ENCODE data around the gene RSPH3. TPM values are rescaled to one million over a fixed set of nuclear protein-coding genes. Genes with fewer than 3 reads are reported as not detected.
A peak's percentile ranks its signal among the peaks of the same experiment; 100 is the strongest.
"Not testable (repeated sequence)": the region's sequence is repeated elsewhere in the genome, so short reads cannot be mapped to it uniquely, and the experiment has no call there.

The RSPH3 gene
- total and polyA plus RNA-seq, 4 donors = 8.5 to 13.0 (median 9.4) TPM

DNA sequence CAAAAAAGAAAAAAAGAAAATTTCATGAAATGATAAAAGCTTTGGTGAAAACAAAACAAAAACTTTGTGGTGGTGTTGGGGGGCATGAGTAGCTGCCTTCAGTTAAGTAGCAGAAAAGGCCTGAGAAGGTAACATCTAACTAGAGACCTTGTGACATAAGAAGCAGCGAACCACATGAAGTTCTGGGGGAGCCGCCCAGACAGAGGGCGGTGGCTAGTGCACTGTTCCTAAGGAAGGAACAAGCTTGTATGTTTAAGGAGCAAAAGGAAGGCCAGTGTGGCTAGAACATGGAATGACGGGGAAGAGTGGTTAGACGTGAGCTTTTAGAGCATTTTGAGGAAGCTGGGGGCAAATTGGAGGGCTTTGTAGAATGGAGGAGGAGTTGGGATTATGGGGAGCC lies 7.5 kb upstream of the RSPH3 start:
- Histone ChIP-seq H3K9me3 (ENCODE audit: control insufficient read depth, insufficient read depth, low read length) (no peaks in the 10 kb centered on the region), H3K4me3 (ENCODE audit: low read depth, low read length) (no peak overlapping the region), H3K36me3 (ENCODE audit: control insufficient read depth, insufficient read depth, low read length) (no peaks in the 10 kb centered on the region), H3K27me3 (ENCODE audit: control insufficient read depth, insufficient read depth, low read length) (no peaks in the 10 kb centered on the region), H3K27ac (ENCODE audit: low read depth, low read length) (no peak overlapping the region), H3K4me1 (ENCODE audit: control insufficient read depth, insufficient read depth, low read length) (no peaks in the 10 kb centered on the region)
- DNase-seq (ENCODE audit: low read depth in 4 of 6, low spot score in 6 of 6) = no peak
- 85% methylated on average over 5 of the region's 5 CpGs for WGBS (ENCODE audit: insufficient coverage)

GRCh38 chr6:159005436-159005835 lies 5.4 kb upstream of the RSPH3 start:
- Histone ChIP-seq H3K4me1 (ENCODE audit: control insufficient read depth, insufficient read depth, low read length) (no peaks in the 10 kb centered on the region), H3K9me3 (ENCODE audit: control insufficient read depth, insufficient read depth, low read length) (no peaks in the 10 kb centered on the region), H3K27me3 (ENCODE audit: control insufficient read depth, insufficient read depth, low read length) (no peaks in the 10 kb centered on the region), H3K4me3 (ENCODE audit: low read depth, low read length) (no peak overlapping the region), H3K36me3 (ENCODE audit: control insufficient read depth, insufficient read depth, low read length) (no peaks in the 10 kb centered on the region), H3K27ac (ENCODE audit: low read depth, low read length) (no peak overlapping the region)
- no peak for DNase-seq (ENCODE audit: low read depth in 4 of 6, low spot score in 6 of 6)
- WGBS (ENCODE audit: insufficient coverage) = 93% methylated on average over 4 of the region's 5 CpGs

- WGBS (ENCODE audit: insufficient coverage) = 64% methylated on average over 3 of the region's 3 CpGs
- Histone ChIP-seq H3K36me3 (ENCODE audit: control insufficient read depth, insufficient read depth, low read length) (no peaks in the 10 kb centered on the region), H3K27ac (ENCODE audit: low read depth, low read length) (no peak overlapping the region), H3K4me3 (ENCODE audit: low read depth, low read length) (no peak overlapping the region), H3K9me3 (ENCODE audit: control insufficient read depth, insufficient read depth, low read length) (no peaks in the 10 kb centered on the region), H3K4me1 (ENCODE audit: control insufficient read depth, insufficient read depth, low read length) (peaks cover 5% of the 10 kb centered on the region), H3K27me3 (ENCODE audit: control insufficient read depth, insufficient read depth, low read length) (no peaks in the 10 kb centered on the region)
- DNase-seq (ENCODE audit: low read depth in 4 of 6, low spot score in 6 of 6) = no peak
Observed at GRCh38 chr6:159004592-159004991, 4.6 kb upstream of the RSPH3 start.

GRCh38 chr6:159002432-159003155 lies 2.6 kb upstream of the RSPH3 start:
- DNase-seq (ENCODE audit: low read depth in 4 of 6, low spot score in 6 of 6) = no peak
- no peaks in the 10 kb centered on the region for H3K9me3 ChIP-seq (ENCODE audit: control insufficient read depth, insufficient read depth, low read length)
- no peaks in the 10 kb centered on the region for H3K36me3 ChIP-seq (ENCODE audit: control insufficient read depth, insufficient read depth, low read length)
- H3K27ac ChIP-seq (ENCODE audit: low read depth, low read length) = no peak overlapping the region
- H3K4me3 ChIP-seq (ENCODE audit: low read depth, low read length) = no peak overlapping the region
- H3K4me1 ChIP-seq (ENCODE audit: control insufficient read depth, insufficient read depth, low read length) = peaks cover 5% of the 10 kb centered on the region
- H3K27me3 ChIP-seq (ENCODE audit: control insufficient read depth, insufficient read depth, low read length) = no peaks in the 10 kb centered on the region
- WGBS (ENCODE audit: insufficient coverage) = 92% methylated on average over 10 of the region's 12 CpGs

DNA sequence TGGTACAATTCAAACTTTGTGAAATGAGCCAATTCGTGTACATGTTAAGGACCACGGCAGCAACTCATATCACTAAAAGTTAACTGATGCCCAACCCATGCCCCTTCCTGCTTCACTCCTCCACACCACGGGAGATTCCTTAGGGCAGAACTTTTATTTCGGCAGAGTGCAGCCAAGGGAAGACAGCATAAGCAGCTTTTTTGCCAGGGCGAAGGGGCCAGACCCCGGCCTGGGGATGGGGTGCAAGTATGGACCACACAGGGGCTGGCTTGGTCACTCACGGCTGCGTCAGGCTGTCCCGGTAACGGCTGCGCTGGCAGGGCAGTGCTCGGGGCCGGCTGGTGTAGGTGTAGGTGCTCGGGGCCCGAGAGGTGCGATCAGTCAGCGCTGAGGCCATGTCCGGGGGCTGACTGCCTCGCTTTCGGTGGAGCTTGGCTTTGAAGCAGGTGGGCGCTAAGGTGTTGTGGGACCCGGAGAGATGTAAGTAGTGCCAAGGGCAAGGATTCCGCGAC lies 792 bp downstream of the RSPH3 start:
- H3K9me3 ChIP-seq (ENCODE audit: control insufficient read depth, insufficient read depth, low read length) = no peaks in the 10 kb centered on the region
- WGBS (ENCODE audit: insufficient coverage) = under 1% methylated on average over 24 of the region's 24 CpGs
- DNase-seq (ENCODE audit: low read depth in 4 of 6, low spot score in 6 of 6) = no peak
- peaks cover 5% of the 10 kb centered on the region for H3K4me1 ChIP-seq (ENCODE audit: control insufficient read depth, insufficient read depth, low read length)
- peak overlapping the region; percentile 92 for H3K4me3 ChIP-seq (ENCODE audit: low read depth, low read length)
- no peaks in the 10 kb centered on the region for H3K36me3 ChIP-seq (ENCODE audit: control insufficient read depth, insufficient read depth, low read length)
- peak overlapping the region; percentile 90 for H3K27ac ChIP-seq (ENCODE audit: low read depth, low read length)
- H3K27me3 ChIP-seq (ENCODE audit: control insufficient read depth, insufficient read depth, low read length) = no peaks in the 10 kb centered on the region

DNA sequence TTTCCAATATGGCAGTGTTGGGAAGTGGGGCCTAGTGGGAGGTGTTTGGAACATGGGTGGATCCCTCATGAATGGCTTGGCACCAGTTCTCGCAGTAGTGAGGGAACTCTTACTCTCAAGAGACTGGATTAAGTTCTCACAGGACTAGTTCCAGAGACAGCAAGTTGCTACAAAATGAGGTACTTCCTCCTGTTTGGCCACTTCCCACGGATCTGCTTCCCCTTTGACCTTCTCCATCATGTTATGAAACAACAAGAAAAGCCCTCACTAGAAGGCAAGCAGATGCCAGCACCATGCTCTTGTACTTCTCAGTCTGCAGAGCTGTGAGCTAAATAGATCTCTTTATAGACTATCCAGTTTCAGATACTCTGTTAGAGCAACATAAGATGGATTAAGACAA lies 3.1 kb downstream of the RSPH3 start:
- no peak for DNase-seq (ENCODE audit: low read depth in 4 of 6, low spot score in 6 of 6)
- H3K36me3 ChIP-seq (ENCODE audit: control insufficient read depth, insufficient read depth, low read length) = no peaks in the 10 kb centered on the region
- no peak overlapping the region for H3K27ac ChIP-seq (ENCODE audit: low read depth, low read length)
- WGBS (ENCODE audit: insufficient coverage) = 81% methylated on average over 2 of the region's 2 CpGs
- H3K4me1 ChIP-seq (ENCODE audit: control insufficient read depth, insufficient read depth, low read length) = peaks cover 5% of the 10 kb centered on the region
- no peaks in the 10 kb centered on the region for H3K27me3 ChIP-seq (ENCODE audit: control insufficient read depth, insufficient read depth, low read length)
- no peak overlapping the region for H3K4me3 ChIP-seq (ENCODE audit: low read depth, low read length)
- H3K9me3 ChIP-seq (ENCODE audit: control insufficient read depth, insufficient read depth, low read length) = no peaks in the 10 kb centered on the region

- Histone ChIP-seq H3K9me3 (ENCODE audit: control insufficient read depth, insufficient read depth, low read length) (peaks cover 3% of the 10 kb centered on the region), H3K27ac (ENCODE audit: low read depth, low read length) (no peak overlapping the region), H3K27me3 (ENCODE audit: control insufficient read depth, insufficient read depth, low read length) (no peaks in the 10 kb centered on the region), H3K4me3 (ENCODE audit: low read depth, low read length) (no peak overlapping the region), H3K36me3 (ENCODE audit: control insufficient read depth, insufficient read depth, low read length) (no peaks in the 10 kb centered on the region), H3K4me1 (ENCODE audit: control insufficient read depth, insufficient read depth, low read length) (no peaks in the 10 kb centered on the region)
- no CpG with 5 or more reads among the region's 3 CpGs for WGBS (ENCODE audit: insufficient coverage)
- no peak for DNase-seq (ENCODE audit: low read depth in 4 of 6, low spot score in 6 of 6)
Observed at GRCh38 chr6:158993639-158994038, 6.4 kb downstream of the RSPH3 start.

- Histone ChIP-seq H3K9me3 (ENCODE audit: control insufficient read depth, insufficient read depth, low read length) (peaks cover 3% of the 10 kb centered on the region), H3K4me1 (ENCODE audit: control insufficient read depth, insufficient read depth, low read length) (no peaks in the 10 kb centered on the region), H3K27ac (ENCODE audit: low read depth, low read length) (no peak overlapping the region), H3K4me3 (ENCODE audit: low read depth, low read length) (no peak overlapping the region), H3K36me3 (ENCODE audit: control insufficient read depth, insufficient read depth, low read length) (no peaks in the 10 kb centered on the region), H3K27me3 (ENCODE audit: control insufficient read depth, insufficient read depth, low read length) (no peaks in the 10 kb centered on the region)
- 100% methylated on average over 2 of the region's 2 CpGs for WGBS (ENCODE audit: insufficient coverage)
- DNase-seq (ENCODE audit: low read depth in 4 of 6, low spot score in 6 of 6) = no peak
Observed at GRCh38 chr6:158991017-158991723, 8.8 kb downstream of the RSPH3 start.

GRCh38 chr6:158989711-158990110 lies 10.3 kb downstream of the RSPH3 start:
- WGBS (ENCODE audit: insufficient coverage) = 100% methylated on average over 2 of the region's 2 CpGs
- not testable (repeated sequence) for DNase-seq (ENCODE audit: low read depth in 4 of 6, low spot score in 6 of 6); H3K9me3 ChIP-seq (ENCODE audit: control insufficient read depth, insufficient read depth, low read length); H3K27ac ChIP-seq (ENCODE audit: low read depth, low read length); H3K4me1 ChIP-seq (ENCODE audit: control insufficient read depth, insufficient read depth, low read length); H3K27me3 ChIP-seq (ENCODE audit: control insufficient read depth, insufficient read depth, low read length); H3K4me3 ChIP-seq (ENCODE audit: low read depth, low read length); H3K36me3 ChIP-seq (ENCODE audit: control insufficient read depth, insufficient read depth, low read length)

- no peak overlapping the region for H3K4me3 ChIP-seq (ENCODE audit: low read depth, low read length)
- H3K27me3 ChIP-seq (ENCODE audit: control insufficient read depth, insufficient read depth, low read length) = no peaks in the 10 kb centered on the region
- WGBS (ENCODE audit: insufficient coverage) = no CpG with 5 or more reads among the region's 1 CpG
- no peaks in the 10 kb centered on the region for H3K4me1 ChIP-seq (ENCODE audit: control insufficient read depth, insufficient read depth, low read length)
- no peaks in the 10 kb centered on the region for H3K36me3 ChIP-seq (ENCODE audit: control insufficient read depth, insufficient read depth, low read length)
- DNase-seq (ENCODE audit: low read depth in 4 of 6, low spot score in 6 of 6) = no peak
- H3K9me3 ChIP-seq (ENCODE audit: control insufficient read depth, insufficient read depth, low read length) = peaks cover 3% of the 10 kb centered on the region
- no peak overlapping the region for H3K27ac ChIP-seq (ENCODE audit: low read depth, low read length)
Observed at GRCh38 chr6:158988477-158988876, 11.5 kb downstream of the RSPH3 start.
